ENCODE results near the gene TMEM255B. TPM values are rescaled to one million over a fixed set of nuclear protein-coding genes. Genes with fewer than 3 reads are reported as not detected.
A peak's percentile ranks its signal among the peaks of the same experiment; 100 is the strongest.

The TMEM255B gene
- total RNA-seq, 6 donors from 2014 or later: 1.4 to 39.0 (median 13.8) TPM

- no peak overlapping the region for H3K4me3 ChIP-seq
- peak in 1 of 2 donors; percentile 34 for TF ChIP-seq POLR2AphosphoS5 (IDR thresholded peaks at IDR 0.05)
- TF ChIP-seq CTCF (IDR thresholded peaks at IDR 0.05): no peak
- H3K36me3 ChIP-seq: no peaks in the 10 kb centered on the region
- ATAC-seq (ENCODE audit: low FRiP score in 2 of 2): no peak
- peak overlapping the region in 2 of 4 donors; percentile 6 to 71 for H3K27ac ChIP-seq
- peaks cover 0 to 14% (median 2%) of the 10 kb centered on the region in 4 donors for H3K4me1 ChIP-seq
- no peaks in the 10 kb centered on the region for H3K9me3 ChIP-seq
- WGBS, 2 donors: 38 to 44% methylated on average over 4 of the region's 4 CpGs
- DNase-seq: no peak
- no peaks in the 10 kb centered on the region for H3K27me3 ChIP-seq
These were observed 12.8 kb downstream of the TMEM255B start for GRCh38 chr13:113771709-113772331.

GRCh38 chr13:113774177-113775107 lies 15.4 kb downstream of the TMEM255B start:
- no peak overlapping the region for H3K27ac ChIP-seq
- H3K36me3 ChIP-seq: no peaks in the 10 kb centered on the region
- DNase-seq (no peak), ATAC-seq (ENCODE audit: low FRiP score in 2 of 2) (no peak)
- peak in 1 of 2 donors; percentile 26 for TF ChIP-seq POLR2AphosphoS5 (IDR thresholded peaks at IDR 0.05)
- TF ChIP-seq CTCF (IDR thresholded peaks at IDR 0.05): no peak
- TF ChIP-seq POLR2A (IDR thresholded peaks at IDR 0.05): no peak
- TF ChIP-seq EP300 (IDR thresholded peaks at IDR 0.05): peak in 1 of 4 donors; percentile 7
- no peaks in the 10 kb centered on the region for H3K27me3 ChIP-seq
- 75 to 78% methylated on average over 9 of the region's 9 CpGs for WGBS, 2 donors
- H3K4me1 ChIP-seq: peaks cover 0 to 14% (median 2%) of the 10 kb centered on the region in 4 donors
- no peaks in the 10 kb centered on the region for H3K9me3 ChIP-seq
- no peak overlapping the region for H3K4me3 ChIP-seq

- TF ChIP-seq CTCF (IDR thresholded peaks at IDR 0.05): no peak
- TF ChIP-seq POLR2A (IDR thresholded peaks at IDR 0.05): no peak
- TF ChIP-seq EP300 (IDR thresholded peaks at IDR 0.05): no peak
- TF ChIP-seq POLR2AphosphoS5 (IDR thresholded peaks at IDR 0.05): no peak
- DNase-seq (no peak), ATAC-seq (ENCODE audit: low FRiP score in 2 of 2) (peak in 1 of 2 donors; percentile 41)
- Histone ChIP-seq H3K9me3 (no peaks in the 10 kb centered on the region), H3K36me3 (no peaks in the 10 kb centered on the region), H3K27me3 (no peaks in the 10 kb centered on the region), H3K4me3 (no peak overlapping the region), H3K27ac (no peak overlapping the region), H3K4me1 (peaks cover 0 to 14% (median 2%) of the 10 kb centered on the region in 4 donors)
- 92 to 95% methylated on average over 8 to 25 of the region's 28 CpGs for WGBS, 2 donors
These were observed 16.6 kb downstream of the TMEM255B start for GRCh38 chr13:113775451-113776145.

GRCh38 chr13:113776231-113777125 lies 17.5 kb downstream of the TMEM255B start:
- no peak for TF ChIP-seq POLR2AphosphoS5 (IDR thresholded peaks at IDR 0.05)
- no peak for TF ChIP-seq CTCF (IDR thresholded peaks at IDR 0.05)
- no peak for TF ChIP-seq EP300 (IDR thresholded peaks at IDR 0.05)
- no peak for TF ChIP-seq POLR2A (IDR thresholded peaks at IDR 0.05)
- H3K4me3 ChIP-seq: no peak overlapping the region
- ATAC-seq (ENCODE audit: low FRiP score in 2 of 2): peak in 1 of 2 donors; percentile 12

More at GRCh38 chr13:113776231-113777125, 17.5 kb downstream of the TMEM255B start:
- Histone ChIP-seq H3K36me3 (no peaks in the 10 kb centered on the region), H3K27me3 (no peaks in the 10 kb centered on the region), H3K27ac (no peak overlapping the region), H3K9me3 (no peaks in the 10 kb centered on the region), H3K4me1 (peaks cover 0 to 6% (median 2%) of the 10 kb centered on the region in 4 donors)
- no peak for DNase-seq
- WGBS, 2 donors: 72 to 79% methylated on average over 18 to 35 of the region's 35 CpGs

Measured in upper lobe of left lung (tissue), 6 donors.